Measurements from ENCODE around the gene CLOCK. TPM values are rescaled to one million over a fixed set of nuclear protein-coding genes. Genes with fewer than 3 reads are reported as not detected.

Gene CLOCK
- total RNA-seq, 2 experiments from 2014 or later = 8.2 to 8.8 TPM

- H3K36me3 Mint-ChIP-seq (ENCODE audit: low read depth) = peaks cover 26% of the 10 kb centered on the region
- H3K4me1 Mint-ChIP-seq (ENCODE audit: low read depth) = peaks cover 7% of the 10 kb centered on the region
- H3K9me3 Mint-ChIP-seq = no peaks in the 10 kb centered on the region
- DNase-seq (peak; percentile 47), ATAC-seq (peak; percentile 82)
- ChIA-PET POLR2A (no interaction called here), CTCF (no interaction called here)
- no peak for TF ChIP-seq CTCF (IDR thresholded peaks at IDR 0.05)
- no peak overlapping the region for H3K27ac Mint-ChIP-seq
- intact Hi-C loops (cut with micrococcal nuclease) = no loop called here
- H3K27me3 Mint-ChIP-seq = no peaks in the 10 kb centered on the region
- no peak overlapping the region for H3K4me3 Mint-ChIP-seq
Measured at GRCh38 chr4:55475394-55476243, 71.1 kb downstream of the CLOCK start.

DNA sequence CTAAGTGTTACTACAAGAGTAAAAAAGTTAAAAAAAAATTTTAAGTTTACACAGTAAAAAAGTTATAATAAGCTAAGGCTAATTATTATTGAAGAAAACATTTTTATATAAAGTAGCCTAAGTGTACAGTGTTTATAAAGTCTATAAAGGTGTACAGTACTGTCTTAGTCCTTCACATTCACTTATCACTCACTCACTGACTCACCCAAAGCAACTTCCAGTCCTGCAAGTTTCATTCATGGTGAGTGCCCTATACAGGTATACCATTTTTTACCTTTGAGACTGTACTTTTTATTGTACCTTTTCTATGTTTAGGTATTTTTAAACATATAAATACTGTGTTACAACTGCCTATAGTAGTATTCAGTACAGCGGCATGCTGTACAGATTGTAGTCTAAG, 76.7 kb downstream of the CLOCK start:
- Mint-ChIP-seq H3K27ac (no peak overlapping the region), H3K27me3 (no peaks in the 10 kb centered on the region), H3K36me3 (ENCODE audit: low read depth) (peaks cover 23% of the 10 kb centered on the region), H3K4me1 (ENCODE audit: low read depth) (peaks cover 2% of the 10 kb centered on the region), H3K9me3 (peaks cover 8% of the 10 kb centered on the region), H3K4me3 (no peak overlapping the region)
- ChIA-PET CTCF (interaction anchor here (1.0 kb wide), 1 partner anchor 397 kb away, joined by 3 read pairs; no protein-coding TSS in a partner anchor), POLR2A (interaction anchor here (0.7 kb wide), 1 partner anchor 116 kb away, joined by 3 read pairs; no protein-coding TSS in a partner anchor)
- intact Hi-C loops (cut with micrococcal nuclease) = no loop called here
- ATAC-seq (no peak), DNase-seq (no peak)
- no peak for TF ChIP-seq CTCF (IDR thresholded peaks at IDR 0.05)

GRCh38 chr4:55468724-55469123, 78.0 kb downstream of the CLOCK start:
- ChIA-PET POLR2A (no interaction called here), CTCF (interaction anchor here (1.0 kb wide), 1 partner anchor 25 kb away, joined by 3 read pairs; no protein-coding TSS in a partner anchor)
- no peak overlapping the region for H3K27ac Mint-ChIP-seq
- H3K27me3 Mint-ChIP-seq = no peaks in the 10 kb centered on the region
- DNase-seq (no peak), ATAC-seq (no peak)
- peaks cover 17% of the 10 kb centered on the region for H3K36me3 Mint-ChIP-seq (ENCODE audit: low read depth)
- intact Hi-C loops (cut with micrococcal nuclease) = no loop called here
- TF ChIP-seq CTCF (IDR thresholded peaks at IDR 0.05) = no peak
- no peaks in the 10 kb centered on the region for H3K4me1 Mint-ChIP-seq (ENCODE audit: low read depth)
- no peak overlapping the region for H3K4me3 Mint-ChIP-seq
- H3K9me3 Mint-ChIP-seq = peaks cover 8% of the 10 kb centered on the region

- CTCF ChIA-PET = no interaction called here
- POLR2A ChIA-PET = no interaction called here
- intact Hi-C loops (cut with micrococcal nuclease) = no loop called here
Measured at GRCh38 chr4:55466001-55466400, 80.7 kb downstream of the CLOCK start.

More at GRCh38 chr4:55466001-55466400, 80.7 kb downstream of the CLOCK start:
- no peak for TF ChIP-seq CTCF (IDR thresholded peaks at IDR 0.05)
- Mint-ChIP-seq H3K4me1 (ENCODE audit: low read depth) (no peaks in the 10 kb centered on the region), H3K9me3 (peaks cover 8% of the 10 kb centered on the region), H3K36me3 (ENCODE audit: low read depth) (peaks cover 19% of the 10 kb centered on the region), H3K27ac (no peak overlapping the region), H3K27me3 (no peaks in the 10 kb centered on the region), H3K4me3 (no peak overlapping the region)
- no peak for ATAC-seq
- DNase-seq = no peak

All from activated CD8-positive, alpha-beta T cell treated with anti-CD3 and anti-CD28 coated beads for 36 hours (primary cell).